Astrocyte (in vitro differentiated cells and primary cell): ENCODE data around the gene C1QTNF12.

ENCODE experiments used
- EZH2 ChIP-seq: IDR thresholded peaks from 2 replicates; pipeline ENCODE4 v1.6.1; 2012; ENCODE audit warnings: mild to moderate bottlenecking, low read length, inconsistent platforms; ENCODE audit not compliant: insufficient read depth
- TF ChIP-seq, protein P1 (sequence below): IDR thresholded peaks from 2 replicates; pipeline ENCODE4 v1.5.1; 2011; ENCODE audit warnings: low read depth, mild to moderate bottlenecking, inconsistent platforms, low read length, moderate library complexity; ENCODE audit not compliant: insufficient read depth

DNA sequence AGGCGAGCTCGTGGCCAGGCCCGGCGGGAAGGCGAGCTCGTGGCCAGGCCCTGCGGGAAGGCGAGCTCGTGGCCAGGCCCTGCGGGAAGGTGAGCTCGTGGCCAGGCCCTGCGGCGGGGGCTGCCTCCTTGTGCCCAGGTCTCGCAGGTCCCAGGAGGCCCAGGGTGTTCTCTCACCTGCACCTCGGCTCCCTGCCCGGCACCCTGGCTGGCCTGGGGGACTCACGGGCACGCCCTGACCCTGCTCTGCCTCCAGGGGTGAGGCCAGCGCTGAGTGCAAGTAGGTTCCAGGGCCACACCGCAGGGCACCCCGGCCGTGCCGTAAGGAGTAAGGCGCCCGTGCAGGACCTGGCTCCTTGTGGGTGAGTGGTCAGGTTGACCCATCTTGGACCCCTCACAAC is 19.1 kb downstream of the C1QTNF12 start:
- TF ChIP-seq, protein P1, sequence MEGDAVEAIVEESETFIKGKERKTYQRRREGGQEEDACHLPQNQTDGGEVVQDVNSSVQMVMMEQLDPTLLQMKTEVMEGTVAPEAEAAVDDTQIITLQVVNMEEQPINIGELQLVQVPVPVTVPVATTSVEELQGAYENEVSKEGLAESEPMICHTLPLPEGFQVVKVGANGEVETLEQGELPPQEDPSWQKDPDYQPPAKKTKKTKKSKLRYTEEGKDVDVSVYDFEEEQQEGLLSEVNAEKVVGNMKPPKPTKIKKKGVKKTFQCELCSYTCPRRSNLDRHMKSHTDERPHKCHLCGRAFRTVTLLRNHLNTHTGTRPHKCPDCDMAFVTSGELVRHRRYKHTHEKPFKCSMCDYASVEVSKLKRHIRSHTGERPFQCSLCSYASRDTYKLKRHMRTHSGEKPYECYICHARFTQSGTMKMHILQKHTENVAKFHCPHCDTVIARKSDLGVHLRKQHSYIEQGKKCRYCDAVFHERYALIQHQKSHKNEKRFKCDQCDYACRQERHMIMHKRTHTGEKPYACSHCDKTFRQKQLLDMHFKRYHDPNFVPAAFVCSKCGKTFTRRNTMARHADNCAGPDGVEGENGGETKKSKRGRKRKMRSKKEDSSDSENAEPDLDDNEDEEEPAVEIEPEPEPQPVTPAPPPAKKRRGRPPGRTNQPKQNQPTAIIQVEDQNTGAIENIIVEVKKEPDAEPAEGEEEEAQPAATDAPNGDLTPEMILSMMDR = no peak
- no peak for TF ChIP-seq EZH2
